ENCODE data around the gene TPRX1.
"Not testable (repeated sequence)": the region's sequence is repeated elsewhere in the genome, so short reads cannot be mapped to it uniquely, and the experiment has no call there.

DNA sequence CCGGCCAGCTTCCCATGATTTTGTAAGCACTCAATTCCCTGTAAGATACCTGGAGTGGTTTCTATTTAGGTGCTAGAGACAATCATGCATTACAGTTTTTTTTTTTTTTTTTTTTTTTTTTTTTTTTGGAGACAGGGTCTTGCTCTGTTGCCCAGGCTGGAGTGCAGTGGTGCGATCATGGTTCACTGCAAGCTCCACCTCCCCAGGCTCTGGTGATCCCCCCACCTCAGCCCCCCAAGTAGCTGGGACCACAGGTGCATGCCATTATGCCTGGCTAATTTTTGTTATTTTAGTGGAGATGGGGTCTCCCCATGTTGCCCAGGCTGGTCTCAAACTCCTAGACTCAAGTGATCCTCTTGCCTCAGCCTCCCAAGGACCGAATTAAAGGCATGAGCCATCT is 39.6 kb downstream of the TPRX1 start:
- TF ChIP-seq, protein P1, sequence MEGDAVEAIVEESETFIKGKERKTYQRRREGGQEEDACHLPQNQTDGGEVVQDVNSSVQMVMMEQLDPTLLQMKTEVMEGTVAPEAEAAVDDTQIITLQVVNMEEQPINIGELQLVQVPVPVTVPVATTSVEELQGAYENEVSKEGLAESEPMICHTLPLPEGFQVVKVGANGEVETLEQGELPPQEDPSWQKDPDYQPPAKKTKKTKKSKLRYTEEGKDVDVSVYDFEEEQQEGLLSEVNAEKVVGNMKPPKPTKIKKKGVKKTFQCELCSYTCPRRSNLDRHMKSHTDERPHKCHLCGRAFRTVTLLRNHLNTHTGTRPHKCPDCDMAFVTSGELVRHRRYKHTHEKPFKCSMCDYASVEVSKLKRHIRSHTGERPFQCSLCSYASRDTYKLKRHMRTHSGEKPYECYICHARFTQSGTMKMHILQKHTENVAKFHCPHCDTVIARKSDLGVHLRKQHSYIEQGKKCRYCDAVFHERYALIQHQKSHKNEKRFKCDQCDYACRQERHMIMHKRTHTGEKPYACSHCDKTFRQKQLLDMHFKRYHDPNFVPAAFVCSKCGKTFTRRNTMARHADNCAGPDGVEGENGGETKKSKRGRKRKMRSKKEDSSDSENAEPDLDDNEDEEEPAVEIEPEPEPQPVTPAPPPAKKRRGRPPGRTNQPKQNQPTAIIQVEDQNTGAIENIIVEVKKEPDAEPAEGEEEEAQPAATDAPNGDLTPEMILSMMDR (conservative IDR thresholded peaks at IDR 0.05): not testable (repeated sequence)
- TF ChIP-seq EZH2 (IDR thresholded peaks at IDR 0.05; ENCODE audit: low read depth): not testable (repeated sequence)
